IMR-90 (cell line): ENCODE data around the gene CDC42BPA. TPM values are rescaled to one million over a fixed set of nuclear protein-coding genes. Genes with fewer than 3 reads are reported as not detected.

Experiments used
- ATAC-seq: fragments of 200-7000 bp; cut with Tn5 transposase; 2 replicates; pipeline ENCODE4 v1.9.1; 2020; ENCODE audit warnings: low read depth, mild to moderate bottlenecking, moderate library complexity
- BruUV-seq: library from RNA; stranded (reverse); fragments of 400-500 nt; replicated peaks from 2 replicates; lab custom pipeline; 2021; lab: Mats Ljungman, UMichigan
- CTCF ChIA-PET: fragments of 300-600 bp; formaldehyde crosslinking; extraction: SDS; loops from one replicate; lab custom pipeline; 2021; ENCODE audit warnings: antibody characterized with exemption; lab: Yijun Ruan, JAX
- POLR2A ChIA-PET: fragments of 300-600 bp; sonication (Branson Sonifier 250); formaldehyde crosslinking; loops from one replicate; lab custom pipeline; 2022; ENCODE audit warnings: antibody characterized with exemption; ENCODE audit not compliant: unreplicated experiment; lab: Charles Lee
- DNase-seq: peaks from one replicate; pipeline ENCODE4 v3.0.0; 2013
- H2AFZ ChIP-seq: replicated peaks from 2 replicates; pipeline ENCODE3; 2013; ENCODE audit warnings: low read length, mild to moderate bottlenecking; ENCODE audit not compliant: poor library complexity
- H2AK5ac ChIP-seq: 2 replicates; pipeline ENCODE4 v1.6.1; 2013; ENCODE audit warnings: low read depth, low read length, inconsistent platforms
- H2AK9ac ChIP-seq: replicated peaks from 2 replicates; pipeline ENCODE3; 2013; ENCODE audit warnings: mild to moderate bottlenecking, low read depth, low read length, moderate library complexity; ENCODE audit not compliant: poor library complexity
- H2BK120ac ChIP-seq: 2 replicates; pipeline ENCODE4 v1.6.1; 2013; ENCODE audit warnings: low read depth, low read length, inconsistent platforms
- H2BK15ac ChIP-seq: 3 replicates; pipeline ENCODE4 v1.6.1; 2013; ENCODE audit warnings: low read depth, low read length, inconsistent platforms
- H2BK20ac ChIP-seq: 2 replicates; pipeline ENCODE4 v1.6.1; 2013; ENCODE audit warnings: low read depth, mild to moderate bottlenecking, inconsistent platforms, low read length, moderate library complexity
- H2BK5ac ChIP-seq: 2 replicates; pipeline ENCODE4 v1.6.1; 2013; ENCODE audit warnings: mild to moderate bottlenecking, low read depth, low read length, inconsistent platforms; ENCODE audit not compliant: poor library complexity, severe bottlenecking
- H3K14ac ChIP-seq: replicated peaks from 2 replicates; pipeline ENCODE4 v1.6.1; 2013; ENCODE audit warnings: low read depth, low read length, inconsistent platforms
- H3K18ac ChIP-seq: 2 replicates; pipeline ENCODE4 v1.6.1; 2013; ENCODE audit warnings: low read depth, low read length, control low read depth
- H3K23ac ChIP-seq: 2 replicates; pipeline ENCODE4 v1.6.1; 2013; ENCODE audit warnings: low read depth, low read length, inconsistent platforms
- H3K27ac ChIP-seq: 2 replicates; pipeline ENCODE4 v1.5.1; 2013; ENCODE audit warnings: mild to moderate bottlenecking, control low read depth, low read length; ENCODE audit not compliant: insufficient read depth
- H3K27me3 ChIP-seq: 2 replicates; pipeline ENCODE4 v1.6.1; 2013; ENCODE audit warnings: low read length; ENCODE audit not compliant: control insufficient read depth, insufficient read depth
- H3K36me3 ChIP-seq: 2 replicates; pipeline ENCODE4 v1.6.1; 2013; ENCODE audit warnings: low read length, mixed read lengths; ENCODE audit not compliant: control insufficient read depth, insufficient read depth
- H3K4ac ChIP-seq: 2 replicates; pipeline ENCODE4 v1.6.1; 2013; ENCODE audit warnings: low read depth, low read length, inconsistent platforms
- H3K4me1 ChIP-seq: 2 replicates; pipeline ENCODE4 v1.6.1; 2013; ENCODE audit warnings: low read length, mixed read lengths; ENCODE audit not compliant: control insufficient read depth, insufficient read depth
- H3K4me2 ChIP-seq: 2 replicates; pipeline ENCODE4 v1.6.1; 2013; ENCODE audit warnings: low read depth, mild to moderate bottlenecking, control low read depth, low read length, moderate library complexity
- H3K4me3 ChIP-seq: 2 replicates; pipeline ENCODE4 v1.5.1; 2013; ENCODE audit warnings: low read depth, mild to moderate bottlenecking, control low read depth, low read length, moderate library complexity; ENCODE audit not compliant: insufficient read depth
- H3K56ac ChIP-seq: 2 replicates; pipeline ENCODE4 v1.6.1; 2013; ENCODE audit warnings: low read length, inconsistent platforms; ENCODE audit not compliant: insufficient read depth; ENCODE audit errors: extremely low read depth
- H3K79me1 ChIP-seq, 2 experiments: 2 replicates each; pipeline ENCODE4 v1.6.1; 2013; ENCODE audit warnings: low read length in 2 of 2, inconsistent platforms in 1 of 2, low read depth in 1 of 2
- H3K9ac ChIP-seq: 2 replicates; pipeline ENCODE4 v1.6.1; 2013; ENCODE audit warnings: low read depth, low read length, control low read depth
- H3K9me1 ChIP-seq: 2 replicates; pipeline ENCODE4 v1.6.1; 2013; ENCODE audit warnings: low read length, inconsistent platforms; ENCODE audit not compliant: insufficient read depth
- H3K9me3 ChIP-seq: 2 replicates; pipeline ENCODE4 v1.6.1; 2013; ENCODE audit warnings: low read length; ENCODE audit not compliant: control insufficient read depth, insufficient read depth
- H4K20me1 ChIP-seq: 2 replicates; pipeline ENCODE4 v1.6.1; 2013; ENCODE audit warnings: low read length, inconsistent platforms; ENCODE audit not compliant: insufficient read depth
- H4K5ac ChIP-seq: 2 replicates; pipeline ENCODE4 v1.6.1; 2013; ENCODE audit warnings: mild to moderate bottlenecking, low read depth, low read length, control low read depth
- H4K8ac ChIP-seq, 2 experiments: 2 replicates each; pipeline ENCODE4 v1.6.1; 2013; ENCODE audit warnings: low read depth in 2 of 2, low read length in 2 of 2, control low read depth in 1 of 2, inconsistent platforms in 1 of 2
- H4K91ac ChIP-seq: 2 replicates; pipeline ENCODE4 v1.6.1; 2013; ENCODE audit warnings: low read depth, low read length, inconsistent platforms; ENCODE audit not compliant: insufficient read depth
- FOS ChIP-seq: fragments of 150-350 bp; IDR thresholded peaks from 2 replicates; pipeline ENCODE4 v1.6.1; 2016; ENCODE audit warnings: low read depth, low read length
- MXI1 ChIP-seq: IDR thresholded peaks from 2 replicates; pipeline ENCODE4 v1.6.1; 2012; ENCODE audit warnings: low read depth, mild to moderate bottlenecking, low read length, moderate library complexity, borderline replicate concordance
- NFE2L2 ChIP-seq: fragments of 150-350 bp; IDR thresholded peaks from 2 replicates; pipeline ENCODE4 v1.6.1; 2016; ENCODE audit warnings: low read depth, mild to moderate bottlenecking, low read length
- WGBS, 2 experiments: methylation state at CpG; one replicate each; pipeline versions ENCODE4 v1.1.5 to v1.1.7; 2013; ENCODE audit warnings: missing lambda C conversion rate in 2 of 2; ENCODE audit not compliant: insufficient read length in 1 of 2; ENCODE audit errors: extremely low coverage in 2 of 2; 5-methylcytosine and 5-hydroxymethylcytosine counted together
- dilution Hi-C: fragments of 300-500 bp; cut with HindIII; formaldehyde crosslinking; loops from one replicate; pipeline ENCODE4 v1.14.3; 2018; ENCODE audit warnings: low sequenced_read_pairs; ENCODE audit not compliant: unreplicated experiment
- in situ Hi-C: fragments of 300-500 bp; cut with MboI; formaldehyde crosslinking; loops from 3 replicates; pipeline ENCODE4 v1.14.3; 2019; ENCODE audit warnings: low sequenced_read_pairs, inconsistent platforms, mixed read lengths
- intact Hi-C: fragments of 100-400 bp; cut with micrococcal nuclease; formaldehyde crosslinking; loops from 2 replicates; pipeline ENCODE4 v1.10.0; 2022
- polyA plus RNA-seq, 3 experiments: library from polyadenylated mRNA; depleted of rRNA; stranded (reverse); fragments of >200 nt; gene quantifications; 2 replicates each; pipeline ENCODE4 v1.2.3, GENCODE V29; 2012; ENCODE audit warnings: low replicate concordance in 1 of 3
- total RNA-seq: library from RNA; depleted of rRNA; stranded (reverse); fragments of >200 nt; gene quantifications from 2 replicates; pipeline ENCODE4 v1.2.3, GENCODE V29; 2012

The CDC42BPA gene
- total and polyA plus RNA-seq, 2 of the 4 experiments (the other 2 are of a cell fraction) = 9.4 to 27.8 TPM

DNA sequence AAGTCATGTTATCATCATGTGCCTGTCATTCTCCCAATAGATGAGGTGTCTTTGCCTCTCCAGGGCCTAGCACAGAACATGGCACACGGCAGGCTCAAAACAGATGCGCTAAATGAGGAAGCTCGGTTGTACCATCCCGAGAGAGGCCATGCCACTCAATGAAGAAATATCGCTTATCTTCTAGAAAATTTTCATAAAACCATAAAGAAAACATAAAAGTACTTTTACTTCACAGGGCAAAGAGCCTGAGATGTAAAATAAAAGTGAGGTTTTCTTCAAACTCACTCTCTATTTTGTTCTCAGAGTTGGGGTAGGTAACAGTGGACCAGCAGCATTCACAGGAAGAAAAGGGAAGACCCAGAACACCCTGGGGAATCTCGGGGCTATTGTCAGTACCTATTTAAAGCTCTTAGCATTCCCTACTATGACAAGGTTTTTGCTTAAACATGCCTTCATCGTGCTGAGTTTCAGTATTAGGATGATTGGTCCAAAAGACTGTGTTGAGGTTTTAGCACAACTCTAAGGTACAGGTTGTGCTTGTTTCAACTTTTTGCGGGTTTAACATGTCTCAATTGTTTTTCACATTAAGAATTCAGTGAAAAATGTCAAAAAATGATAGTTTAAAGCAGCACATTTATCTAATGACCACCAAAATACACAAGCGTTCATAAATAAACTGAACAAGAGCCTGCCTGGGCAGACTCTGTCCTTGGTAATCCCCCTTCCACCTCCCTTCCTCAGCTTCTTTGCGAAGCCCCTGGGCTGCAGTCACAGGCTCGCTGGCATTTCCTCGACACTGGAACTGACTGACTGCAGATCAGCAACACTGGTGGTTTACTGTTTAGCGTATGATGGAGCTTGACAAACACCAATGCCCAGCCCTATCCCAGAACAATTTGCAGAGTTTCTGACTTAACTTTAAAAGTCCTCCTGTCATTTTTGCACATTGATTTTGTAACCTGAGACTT, 322.6 kb downstream of the CDC42BPA start:
- H2AFZ ChIP-seq = no peak overlapping the region
- H4K5ac ChIP-seq = no peak overlapping the region
- H3K4ac ChIP-seq = no peak overlapping the region
- no peak for DNase-seq
- no peak overlapping the region for H4K91ac ChIP-seq
- no peak for TF ChIP-seq NFE2L2
- no peak for TF ChIP-seq FOS
- TF ChIP-seq MXI1 = no peak
- no peak overlapping the region for H2BK5ac ChIP-seq
- H2BK120ac ChIP-seq = no peak overlapping the region
- no peak overlapping the region for H3K27ac ChIP-seq
- H3K23ac ChIP-seq = no peak overlapping the region
- no peak overlapping the region for H2AK5ac ChIP-seq
- H3K36me3 ChIP-seq = peaks cover 23% of the 10 kb centered on the region
- BruUV-seq = no TSS peak
- no peak overlapping the region for H3K14ac ChIP-seq
- in situ Hi-C loops = no loop called here
- no peak overlapping the region for H3K18ac ChIP-seq
- H3K9me3 ChIP-seq = no peaks in the 10 kb centered on the region
- dilution Hi-C loops = no loop called here
- no peak overlapping the region for H2AK9ac ChIP-seq
- no peak overlapping the region for H3K4me2 ChIP-seq
- H4K8ac ChIP-seq = no peak overlapping the region
- no peaks in the 10 kb centered on the region for H4K20me1 ChIP-seq
- ATAC-seq = no peak
- no peaks in the 10 kb centered on the region for H3K27me3 ChIP-seq
- intact Hi-C loops = no loop called here
- H3K79me1 ChIP-seq = no peaks in the 10 kb centered on the region
- CTCF ChIA-PET = no interaction called here
- H3K9ac ChIP-seq = no peak overlapping the region
- no peak overlapping the region for H2BK20ac ChIP-seq
- H3K4me1 ChIP-seq = no peaks in the 10 kb centered on the region
- H3K4me3 ChIP-seq = no peak overlapping the region
- POLR2A ChIA-PET = no interaction called here
- WGBS, 2 experiments = 67% methylated on average over 3 of the region's 13 CpGs; no CpG with 5 or more reads in 1 of the 2 experiments
- no peak overlapping the region for H2BK15ac ChIP-seq
- H3K56ac ChIP-seq = no peak overlapping the region
- H3K9me1 ChIP-seq = no peaks in the 10 kb centered on the region; the same call in 1 of the 2 replicates
